LoVo (cell line): ENCODE data around the gene RPH3AL.
"Not testable (repeated sequence)": the region's sequence is repeated elsewhere in the genome, so short reads cannot be mapped to it uniquely, and the experiment has no call there.

Experiments
- DNase-seq: peaks from one replicate; pipeline ENCODE4 v3.0.0-alpha.2; 2016; ENCODE audit warnings: low spot score

The RPH3AL gene

DNA sequence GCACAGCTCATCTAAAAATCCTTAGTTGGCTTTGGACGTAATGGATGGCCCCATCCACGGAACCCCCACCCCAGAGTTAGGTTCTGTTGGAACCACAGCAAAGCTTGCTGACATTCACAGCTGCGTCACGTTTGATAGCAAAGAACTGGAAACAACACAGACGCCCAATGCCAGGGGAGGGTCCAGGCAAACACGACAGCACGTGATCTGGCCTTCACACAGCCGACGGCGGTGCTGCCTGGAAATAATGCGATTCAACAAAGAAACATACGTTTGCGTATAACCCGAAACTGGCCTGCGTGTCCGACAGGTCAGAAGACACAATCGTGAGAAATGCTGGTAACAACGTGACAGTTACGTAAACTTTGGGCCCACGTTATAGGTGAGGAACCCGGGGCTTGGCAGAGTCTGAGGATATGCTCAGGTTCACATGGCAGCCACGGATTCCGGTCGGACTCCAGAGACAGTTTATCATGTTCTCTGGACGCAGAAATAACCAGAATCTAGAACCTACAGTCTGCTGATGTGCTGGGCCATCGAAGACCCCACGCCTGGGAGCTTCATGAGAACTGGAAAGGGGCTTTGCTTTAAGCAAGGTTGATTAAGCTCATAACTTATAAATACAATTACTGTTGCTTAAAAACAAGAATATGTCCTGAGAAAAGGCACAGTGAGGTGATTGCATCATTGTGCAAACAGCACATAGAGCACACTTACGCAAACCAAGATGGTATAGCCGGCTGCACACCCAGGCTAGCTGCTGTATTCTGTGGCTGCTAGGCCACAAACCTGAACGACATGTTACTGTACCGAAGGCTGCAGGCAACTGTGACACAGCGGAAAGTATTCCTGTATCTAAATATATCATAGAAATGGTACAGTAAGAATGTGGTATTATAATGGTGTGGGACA, 70.4 kb downstream of the RPH3AL start:
- DNase-seq, result no peak

DNA sequence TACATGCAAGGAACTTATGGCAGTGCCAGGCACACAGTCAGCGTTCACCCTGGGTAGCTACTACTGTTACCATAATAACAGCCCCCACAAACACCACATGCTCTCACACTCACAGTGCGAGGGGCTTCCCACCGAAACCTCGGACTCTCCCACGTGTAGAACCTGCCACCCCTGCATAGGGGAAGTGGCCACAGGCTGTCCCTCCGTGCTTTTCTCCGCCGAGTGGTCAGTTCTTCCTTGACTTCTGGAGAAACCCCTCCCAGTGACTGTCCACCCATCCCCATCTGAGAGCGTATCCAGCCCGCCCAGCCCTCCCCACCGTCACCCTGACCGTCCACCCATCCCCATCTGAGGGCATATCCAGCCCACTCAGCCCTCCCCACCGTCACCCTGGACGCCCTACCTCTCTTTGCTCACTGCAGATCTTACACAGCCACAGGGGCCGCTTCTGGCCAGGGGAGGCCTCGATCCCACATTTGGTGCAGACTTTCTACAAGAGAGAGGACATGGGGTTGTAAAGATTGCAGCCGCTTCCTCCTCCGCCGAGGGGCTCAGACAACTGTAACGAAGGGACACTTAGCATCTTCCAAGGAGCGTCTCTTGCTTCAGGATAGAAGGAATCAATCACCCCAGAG, 71.1 kb downstream of the RPH3AL start:
- DNase-seq, result no peak

DNA sequence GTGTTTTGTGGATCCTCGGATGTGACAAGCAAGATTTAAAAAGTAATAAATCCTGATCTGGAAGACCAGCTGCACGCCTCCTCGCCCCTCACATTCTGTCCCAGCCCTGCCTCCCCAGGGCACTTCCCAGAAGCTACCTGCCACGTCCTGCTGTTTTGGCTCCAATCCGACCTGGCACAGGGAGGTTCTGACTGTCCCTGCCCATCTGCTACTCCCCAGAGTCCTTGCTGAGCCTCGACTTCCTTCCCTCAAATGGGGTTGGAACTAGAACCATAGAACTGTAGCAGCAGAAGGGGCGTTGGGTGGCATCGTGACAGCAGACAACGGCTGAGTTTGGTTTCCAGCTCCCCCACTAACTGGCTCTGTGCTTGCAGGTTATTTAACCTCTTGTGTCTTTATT, 71.7 kb downstream of the RPH3AL start:
- no peak for DNase-seq

DNA sequence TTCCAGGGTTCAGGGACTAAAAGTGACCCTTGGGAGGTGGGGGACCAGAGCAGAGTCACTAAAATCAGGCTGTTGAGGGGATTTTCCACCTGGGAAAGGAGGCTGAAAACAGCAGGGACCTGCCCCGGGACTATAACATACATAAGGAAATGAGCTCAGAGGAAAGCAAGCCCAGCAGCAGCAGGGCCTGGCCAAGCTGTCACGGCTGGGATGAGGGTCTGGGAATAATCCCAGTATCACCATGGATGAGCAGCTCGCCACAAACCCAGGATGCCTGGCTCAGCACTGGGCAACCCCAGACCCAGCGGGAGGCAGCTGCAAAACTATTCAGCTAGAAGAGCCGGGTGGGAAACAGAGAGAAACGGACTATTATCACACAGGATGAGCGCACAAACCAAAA, 72.4 kb downstream of the RPH3AL start:
- no peak for DNase-seq

DNA sequence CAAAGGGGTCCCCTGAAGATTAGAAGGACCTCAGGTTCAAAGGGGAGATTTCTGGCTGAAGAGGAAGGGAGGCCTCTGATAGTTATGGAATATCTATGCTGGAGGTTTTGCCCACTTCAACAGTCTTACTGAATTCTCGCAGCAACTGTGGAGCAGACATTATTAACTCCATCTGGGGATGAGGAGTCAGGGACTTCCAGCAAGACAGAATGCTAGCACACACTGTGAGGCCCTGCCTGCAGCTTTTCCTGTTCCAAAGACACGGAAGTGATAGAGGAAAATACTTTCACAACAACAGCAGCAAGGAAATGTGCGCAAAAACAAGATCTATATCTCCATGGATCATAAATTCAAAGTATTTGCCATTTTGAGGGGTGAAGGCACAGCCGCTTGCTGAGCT, 72.8 kb downstream of the RPH3AL start:
- no peak for DNase-seq

DNA sequence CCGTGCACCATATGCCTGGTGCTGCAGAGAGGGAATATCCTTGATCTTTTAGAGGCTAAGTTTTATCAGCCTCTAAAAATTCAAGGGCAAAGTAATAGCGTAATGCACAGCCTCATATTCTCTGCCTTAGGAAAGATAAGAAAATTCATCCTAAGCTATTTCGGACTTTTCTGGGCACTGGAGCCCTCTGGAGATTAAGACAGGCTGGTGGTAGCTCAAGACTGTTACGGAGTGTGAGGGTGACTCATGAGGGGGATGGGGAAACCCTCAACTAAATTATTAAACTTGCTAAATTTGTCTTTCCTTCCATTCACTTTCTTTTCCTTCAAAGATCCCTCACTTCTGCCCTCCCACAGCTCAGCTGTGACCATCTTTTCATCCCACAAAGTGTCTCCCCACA, 73.3 kb downstream of the RPH3AL start:
- DNase-seq, result no peak

DNA sequence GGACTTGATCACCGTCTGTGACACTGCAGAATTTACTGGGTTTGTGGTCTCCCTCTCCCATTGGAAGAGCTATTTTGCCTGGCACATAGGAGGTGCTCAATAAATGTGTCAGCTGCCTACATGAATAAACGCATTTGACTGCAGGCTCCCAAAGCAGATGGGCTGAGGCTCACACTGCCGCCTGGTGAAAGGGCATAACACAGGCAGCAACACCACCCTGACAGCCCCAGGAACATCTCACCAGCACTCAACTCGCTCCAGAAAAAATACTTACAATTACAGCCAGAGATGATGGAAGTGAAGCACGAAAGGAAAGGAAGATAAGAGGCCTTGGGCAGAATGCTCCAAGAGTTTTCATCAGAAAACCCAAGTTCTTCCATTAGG, 73.9 kb downstream of the RPH3AL start:
- DNase-seq, result no peak

DNA sequence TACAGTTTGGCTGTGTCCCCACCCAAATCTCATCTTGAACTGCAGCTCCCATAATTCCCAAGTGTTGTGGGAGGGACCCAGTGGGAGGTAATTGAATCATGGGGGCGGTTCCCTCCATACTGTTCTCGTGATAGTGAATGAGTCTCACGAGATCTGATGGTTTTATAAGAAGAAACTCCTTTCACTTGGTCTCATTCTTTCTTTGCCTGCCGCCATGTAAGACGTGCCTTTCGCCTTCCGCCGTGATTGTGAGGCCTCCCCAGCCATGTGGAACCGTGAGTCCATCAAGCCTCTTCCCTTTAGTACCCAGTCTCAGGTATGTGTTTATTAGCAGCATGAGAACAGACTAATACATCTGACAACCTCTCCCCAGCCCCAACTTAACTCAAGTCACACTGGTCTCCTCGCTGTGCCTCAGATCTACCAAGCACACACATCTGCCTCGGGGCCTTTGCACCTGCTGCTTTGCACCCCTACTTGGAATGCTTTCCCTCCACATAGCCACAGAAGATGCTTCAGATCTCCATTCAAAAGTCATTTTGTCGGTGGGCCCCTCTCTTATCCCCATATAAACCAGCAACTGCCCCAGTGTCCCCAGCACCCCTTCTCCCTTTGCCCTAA, 74.4 kb downstream of the RPH3AL start:
- no peak for DNase-seq

DNA sequence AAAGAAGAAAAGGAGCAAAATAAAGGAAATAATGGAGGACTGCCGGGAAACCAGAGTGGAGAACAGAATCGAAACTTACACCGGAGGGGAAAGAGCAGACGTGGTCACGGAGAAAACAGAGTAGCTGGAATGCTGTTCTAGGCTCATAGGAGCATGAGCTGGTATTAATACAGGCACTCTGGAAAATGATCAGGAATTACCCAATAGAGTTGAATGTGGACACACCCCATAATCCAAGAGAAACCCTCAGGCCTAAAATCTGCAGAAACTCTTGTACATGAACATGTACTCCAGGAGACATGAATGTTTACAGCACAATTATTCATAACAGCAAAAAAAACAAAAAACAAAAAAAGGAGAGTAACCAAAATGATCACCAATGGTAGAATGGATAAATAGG, 77.7 kb downstream of the RPH3AL start:
- no peak for DNase-seq

DNA sequence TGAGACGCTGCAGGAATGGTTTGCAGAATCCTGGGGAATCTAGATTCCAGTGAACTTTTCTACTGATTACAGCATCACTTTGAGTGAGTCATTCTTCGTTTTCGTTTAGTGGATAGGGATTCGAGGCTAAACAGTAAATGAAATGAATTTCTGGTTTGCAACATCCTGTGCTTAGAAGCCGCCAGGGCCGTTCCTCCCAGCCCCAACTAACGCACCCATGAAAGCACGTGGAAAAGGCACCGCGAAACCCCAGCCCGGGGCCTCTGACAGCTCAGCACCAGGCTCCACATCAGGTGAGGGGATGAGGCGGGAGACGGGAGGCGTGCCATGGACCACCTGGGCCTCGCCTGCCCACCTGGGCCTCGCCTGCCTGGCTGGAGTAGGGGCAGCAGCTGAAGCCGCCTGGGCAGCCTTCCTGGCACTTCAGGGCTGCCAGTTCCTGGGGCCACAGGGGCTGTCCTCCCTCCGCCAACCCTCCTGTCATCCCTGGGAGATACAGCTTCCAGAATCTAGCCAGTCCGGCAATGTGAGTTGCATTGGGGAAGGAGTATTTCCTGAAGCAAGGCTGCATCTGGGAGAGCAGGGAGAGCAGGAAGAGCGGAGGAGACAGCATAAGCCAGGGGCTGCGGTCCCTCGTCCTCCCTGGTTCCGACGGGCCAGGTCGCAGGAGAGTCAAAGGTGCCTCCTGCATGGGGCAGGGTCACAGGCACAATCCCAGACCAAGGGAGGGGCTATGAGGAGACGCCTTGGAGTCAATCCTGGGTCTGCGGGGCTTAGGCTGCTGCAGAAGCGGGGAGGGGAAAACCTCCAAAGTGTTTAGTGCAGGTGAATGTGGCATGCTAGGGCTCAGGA, 78.4 kb downstream of the RPH3AL start:
- DNase-seq, result no peak

DNA sequence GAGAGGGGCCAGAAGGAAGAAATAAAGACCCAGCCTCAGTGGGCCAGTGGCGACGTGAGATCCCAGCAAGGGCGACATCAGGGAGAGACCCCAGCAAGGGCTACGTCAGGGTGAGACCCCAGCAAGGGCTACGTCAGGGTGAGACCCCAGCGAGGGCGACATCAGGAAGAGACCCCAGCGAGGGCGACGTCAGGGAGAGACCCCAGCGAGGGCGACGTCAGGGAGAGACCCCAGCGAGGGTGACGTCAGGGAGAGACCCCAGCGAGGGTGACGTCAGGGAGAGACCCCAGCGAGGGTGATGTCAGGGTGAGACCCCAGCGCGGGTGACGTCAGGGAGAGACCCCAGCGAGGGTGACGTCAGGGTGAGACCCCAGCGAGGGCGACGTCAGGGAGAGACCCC, 79.8 kb downstream of the RPH3AL start:
- DNase-seq, result not testable (repeated sequence)

DNA sequence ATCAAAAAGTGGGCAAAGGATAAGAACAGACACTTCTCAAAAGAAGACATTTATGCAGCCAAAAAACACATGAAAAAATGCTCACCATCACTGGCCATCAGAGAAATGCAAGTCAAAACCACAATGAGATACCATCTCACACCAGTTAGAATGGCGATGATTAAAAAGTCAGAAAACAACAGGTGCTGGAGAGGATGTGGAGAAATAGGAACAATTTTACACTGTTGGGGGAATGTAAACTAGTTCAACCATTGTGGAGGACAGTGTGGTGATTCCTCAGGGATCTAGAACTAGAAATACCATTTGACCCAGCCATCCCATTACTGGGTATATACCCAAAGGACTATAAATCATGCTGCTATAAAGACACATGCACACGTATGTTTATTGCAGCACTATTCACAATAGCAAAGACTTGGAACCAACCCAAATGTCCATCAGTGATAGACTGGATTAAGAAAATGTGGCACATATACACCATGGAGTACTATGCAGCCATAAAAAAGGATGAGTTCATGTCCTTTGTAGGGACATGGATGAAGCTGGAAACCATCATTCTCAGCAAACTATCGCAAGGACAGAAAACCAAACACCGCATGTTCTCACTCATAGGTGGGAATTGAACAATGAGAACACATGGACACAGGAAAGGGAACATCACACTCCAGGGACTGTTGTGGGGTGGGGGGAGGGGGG, 80.5 kb downstream of the RPH3AL start:
- DNase-seq, result not testable (repeated sequence)

DNA sequence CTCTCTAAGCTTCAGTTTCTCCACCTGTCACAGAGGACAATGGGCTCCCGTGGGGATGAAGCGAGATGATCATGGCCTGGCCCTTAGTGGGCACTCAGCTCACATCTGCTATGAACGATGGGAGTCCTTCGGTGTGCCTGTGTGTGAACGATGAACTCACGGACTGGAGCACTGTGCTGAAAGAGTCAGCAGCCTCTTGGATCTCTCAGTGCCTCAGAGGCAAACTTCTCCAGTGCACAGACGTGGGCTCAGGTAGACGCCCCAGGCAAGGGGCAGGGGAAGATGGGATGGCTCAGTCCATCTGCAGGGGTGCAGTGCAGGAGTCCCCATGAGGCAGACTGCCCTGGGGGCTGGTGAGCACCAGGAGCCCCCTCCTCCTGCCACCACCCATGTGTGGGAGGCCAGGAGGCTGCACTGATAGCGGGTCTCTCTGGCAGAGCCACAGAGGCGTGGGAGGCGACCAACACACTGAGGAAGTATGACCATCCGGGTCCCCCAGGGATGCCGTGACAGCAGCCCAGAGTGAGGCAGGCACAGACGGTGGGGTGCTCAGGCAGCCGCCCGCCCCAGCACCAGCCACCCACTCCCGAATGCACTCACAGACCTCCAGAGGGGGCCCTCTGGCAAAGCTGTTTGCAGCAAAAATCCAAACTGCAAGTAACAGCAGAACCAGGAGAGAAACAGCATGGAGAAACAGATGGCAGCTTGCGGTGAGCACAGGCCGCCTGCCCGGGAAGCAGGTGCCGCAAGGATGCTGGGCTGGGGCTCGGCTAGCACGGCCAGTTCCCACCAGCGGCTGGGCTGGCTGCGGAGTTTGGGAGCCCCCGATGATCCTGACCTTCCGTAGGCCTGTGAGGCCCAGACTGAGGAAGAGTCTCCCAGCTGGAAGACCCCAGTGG, 82.7 kb downstream of the RPH3AL start:
- no peak for DNase-seq

DNA sequence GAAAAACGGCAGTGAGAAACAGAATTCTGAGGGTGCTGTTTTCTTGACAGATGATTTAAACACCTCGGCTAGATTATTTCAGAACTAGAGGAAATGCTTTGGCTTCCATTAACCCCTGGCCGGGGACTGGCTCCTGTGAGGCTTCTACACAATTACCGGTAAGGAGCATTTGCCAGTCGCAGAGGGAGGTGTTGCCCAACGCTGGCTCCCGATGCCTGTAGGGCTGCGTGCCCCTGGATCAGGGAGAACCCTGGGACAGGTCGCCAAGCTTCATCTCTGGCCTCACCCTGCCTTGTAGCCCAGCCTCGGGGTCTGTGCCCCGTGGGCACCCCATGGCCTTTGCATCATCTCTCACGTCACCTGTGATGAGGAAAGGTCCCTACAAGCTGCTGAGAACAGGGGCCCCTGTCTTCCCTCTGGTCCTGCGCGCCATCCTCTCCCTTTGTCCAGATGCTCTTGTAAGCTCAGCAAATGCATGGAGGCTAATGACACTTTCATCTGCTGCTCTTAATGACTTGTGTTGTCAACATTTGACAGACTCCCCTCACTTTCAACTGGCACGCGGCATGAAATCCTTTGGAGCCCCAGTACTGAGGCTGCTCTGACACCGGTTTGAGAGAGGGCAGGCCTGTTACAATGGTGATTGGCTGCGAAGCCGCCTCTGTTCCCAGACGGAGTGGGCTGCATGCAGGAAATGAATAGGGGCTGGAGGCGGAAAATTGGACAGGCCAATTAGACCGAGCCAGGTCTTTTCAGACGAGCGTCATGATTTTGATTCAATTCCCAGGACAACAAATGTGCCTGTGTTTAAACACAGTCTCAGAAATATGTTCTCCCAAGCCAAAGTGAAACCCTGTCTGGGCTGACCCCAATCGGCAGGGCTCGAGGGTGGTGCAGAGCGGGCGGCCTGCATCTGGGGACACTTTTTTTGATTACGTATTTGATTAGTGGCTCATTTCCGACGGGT, 85.6 kb downstream of the RPH3AL start:
- DNase-seq, result no peak

DNA sequence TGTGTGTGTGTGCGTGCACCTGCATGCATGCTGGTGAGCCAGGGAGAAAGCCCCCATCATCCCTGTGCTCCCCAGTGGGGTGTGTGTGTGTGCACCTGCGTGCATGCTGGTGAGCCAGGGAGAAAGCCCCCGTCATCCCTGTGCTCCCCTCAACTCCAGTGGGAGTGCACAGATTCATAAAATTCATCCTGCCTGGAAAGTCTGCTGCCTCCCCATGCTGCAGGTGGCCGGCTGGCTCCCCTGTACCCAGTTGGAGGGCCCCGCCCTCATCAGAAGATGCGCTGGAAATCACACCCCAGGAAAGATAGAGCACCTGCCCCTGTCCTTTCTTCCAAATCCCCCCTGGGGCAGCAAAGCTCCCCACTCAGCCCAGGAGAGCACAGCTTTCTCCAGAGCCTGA, 86.4 kb downstream of the RPH3AL start:
- no peak for DNase-seq

DNA sequence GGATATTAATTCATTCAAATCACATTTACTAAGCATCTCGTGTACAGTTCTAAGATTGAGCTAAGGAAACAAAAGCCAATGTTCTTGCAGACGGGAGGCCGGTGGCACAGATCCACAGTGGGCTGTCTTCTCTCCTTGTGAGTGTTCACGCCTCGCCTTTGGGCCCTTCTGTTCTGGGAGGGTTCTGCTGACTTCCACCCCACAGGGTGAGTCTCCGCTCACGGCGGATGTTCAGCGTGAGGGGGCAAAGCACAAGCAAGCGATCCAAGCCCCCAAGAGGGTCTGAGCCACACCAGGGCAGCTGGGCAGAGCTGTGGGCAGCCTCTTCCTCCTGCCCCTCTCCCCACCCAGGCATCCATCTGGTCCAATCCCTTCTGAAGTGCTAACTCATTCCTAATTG, 86.9 kb downstream of the RPH3AL start:
- no peak for DNase-seq

DNA sequence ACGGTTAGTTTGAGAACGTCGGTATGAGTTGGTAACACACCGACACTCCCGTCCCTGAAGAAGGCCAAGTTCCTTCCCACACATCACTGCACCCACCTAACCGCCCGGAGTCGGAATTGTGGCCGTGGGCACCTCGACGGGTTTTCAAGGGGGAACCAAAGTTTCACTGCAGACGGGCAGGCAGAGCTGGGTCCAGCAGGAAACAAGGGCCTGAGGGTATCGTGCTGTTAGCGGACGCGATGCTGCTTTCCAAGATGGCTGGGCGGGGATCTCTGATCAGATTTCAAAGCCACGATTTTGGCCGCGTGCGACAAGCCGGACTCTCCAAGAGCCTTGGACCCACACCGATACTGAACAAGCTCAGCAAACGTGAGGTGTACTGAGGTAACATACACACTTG, 88.8 kb downstream of the RPH3AL start:
- no peak for DNase-seq

DNA sequence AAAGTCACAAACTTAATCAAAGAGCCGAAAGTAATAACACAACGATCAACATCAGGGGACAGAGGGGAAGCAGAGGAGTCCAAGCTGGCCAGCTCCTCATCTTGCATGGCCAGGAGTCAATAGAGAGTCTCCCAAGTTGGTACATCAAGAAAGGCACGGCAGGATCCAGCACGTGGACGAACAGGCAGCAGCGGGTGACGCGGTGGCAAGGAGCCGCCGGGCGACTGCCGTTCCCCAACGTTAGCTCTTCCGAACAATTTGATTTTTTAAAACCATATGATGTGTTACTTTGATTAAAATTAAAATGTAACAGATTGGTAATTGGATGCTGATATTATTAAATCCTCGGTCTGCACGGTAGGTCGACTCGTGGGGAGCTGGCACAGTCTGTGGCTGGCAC, 89.3 kb downstream of the RPH3AL start:
- DNase-seq, result no peak

DNA sequence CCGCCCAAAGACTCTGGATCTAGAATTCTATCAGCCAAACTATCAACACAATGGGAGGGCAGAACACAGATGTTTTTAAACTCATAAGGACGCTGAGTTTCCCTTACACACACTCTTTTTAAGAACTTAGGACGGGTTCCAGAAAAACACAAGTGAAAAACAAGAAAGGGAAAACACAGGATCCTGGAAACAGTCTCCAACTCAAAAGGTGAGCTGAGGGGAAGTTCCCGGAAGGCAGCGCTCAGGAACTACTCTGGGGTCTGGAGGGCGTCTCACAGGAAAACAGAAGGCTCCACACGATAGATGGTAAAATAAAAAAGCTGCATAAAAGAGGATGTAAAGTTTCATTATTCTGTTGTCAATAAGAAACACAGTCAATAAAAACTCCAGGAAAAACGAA, 91.0 kb downstream of the RPH3AL start:
- no peak for DNase-seq
